OCI-M1 (cell line): ENCODE data around the gene TPX2.
A peak's percentile ranks its signal among the peaks of the same experiment; 100 is the strongest.
"Not testable (repeated sequence)": the region's sequence is repeated elsewhere in the genome, so short reads cannot be mapped to it uniquely, and the experiment has no call there.

ENCODE experiments used
- DNase-seq: peaks from one replicate; lab custom pipeline; 2025; lab: John Stamatoyannopoulos, UW

TPX2 gene

DNA sequence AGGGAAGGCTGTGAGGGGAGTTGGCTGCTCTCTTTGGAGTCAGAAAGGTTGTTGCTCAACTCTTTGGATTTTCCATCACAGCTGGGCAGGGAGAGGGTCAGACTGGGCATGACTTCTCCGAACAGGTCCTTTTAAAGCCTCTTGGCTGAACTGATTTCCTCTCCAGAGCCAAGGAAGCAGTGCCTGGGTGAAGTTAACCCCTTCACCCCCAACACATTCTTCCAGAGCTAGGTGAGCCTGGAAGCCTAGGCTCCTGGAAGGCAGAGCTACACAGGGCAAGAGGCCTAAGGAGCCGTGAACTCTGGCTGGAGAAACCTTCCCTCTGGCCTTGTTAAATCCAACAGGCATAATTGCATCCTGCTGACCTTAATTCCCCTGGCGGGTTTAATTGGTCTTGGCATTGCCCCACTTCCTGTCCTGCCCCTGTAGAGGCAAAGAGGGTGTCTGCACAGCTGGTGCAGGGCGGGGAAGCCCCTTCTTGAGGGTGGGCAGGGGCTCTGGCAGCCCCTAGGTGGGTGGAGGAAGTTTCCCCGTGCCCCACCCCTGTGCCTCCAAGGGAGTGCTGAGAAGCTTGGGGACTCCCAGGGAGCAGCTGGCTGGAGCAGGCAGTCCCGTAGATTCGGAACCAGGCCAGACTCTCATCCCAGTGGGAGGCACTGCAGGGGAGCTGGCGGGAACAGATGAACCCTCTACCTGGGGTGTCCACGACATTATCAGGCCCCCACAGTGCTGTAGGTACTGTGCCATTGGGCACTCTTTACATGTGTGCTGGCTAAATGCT lies 76.5 kb downstream of the TPX2 start:
- no peak for DNase-seq

DNA sequence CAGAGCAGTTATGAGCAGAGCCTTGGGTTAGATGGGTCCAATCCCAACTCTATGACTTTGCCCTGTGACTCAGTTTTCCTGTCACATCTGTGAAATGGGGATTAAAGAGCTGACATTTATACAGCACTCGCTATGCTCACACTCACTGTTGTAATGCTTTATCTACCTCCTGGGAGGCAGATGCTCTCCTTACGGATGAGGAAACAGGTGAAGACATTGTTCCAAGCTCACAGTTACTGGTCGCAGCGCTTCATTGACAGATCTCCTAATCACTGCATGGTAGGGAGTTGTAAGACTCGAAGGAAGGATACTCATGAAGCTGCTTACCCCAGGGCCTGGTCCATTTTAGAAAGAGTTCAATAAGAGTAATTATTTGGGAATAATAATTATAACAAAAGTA lies 77.1 kb downstream of the TPX2 start:
- no peak for DNase-seq

DNA sequence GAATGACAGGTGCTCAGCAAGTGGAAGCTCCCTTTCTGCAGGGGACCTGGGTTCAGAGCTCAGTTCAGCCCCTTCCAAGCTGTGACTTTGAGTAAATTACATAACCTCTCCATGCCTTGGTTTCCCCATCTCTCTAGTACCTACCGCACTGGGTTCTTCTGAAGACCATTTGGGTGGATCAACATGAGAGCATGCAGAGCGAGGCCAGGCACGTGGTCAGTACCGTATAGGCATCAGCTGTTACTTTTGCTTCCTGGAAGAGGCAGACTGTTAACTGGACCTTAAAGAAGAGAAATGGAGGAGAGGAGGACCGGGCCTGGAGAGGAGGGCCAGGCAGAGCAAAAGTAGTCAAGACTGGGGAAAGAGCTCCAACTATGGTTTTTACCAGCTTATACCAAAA lies 78.4 kb downstream of the TPX2 start:
- no peak for DNase-seq

DNA sequence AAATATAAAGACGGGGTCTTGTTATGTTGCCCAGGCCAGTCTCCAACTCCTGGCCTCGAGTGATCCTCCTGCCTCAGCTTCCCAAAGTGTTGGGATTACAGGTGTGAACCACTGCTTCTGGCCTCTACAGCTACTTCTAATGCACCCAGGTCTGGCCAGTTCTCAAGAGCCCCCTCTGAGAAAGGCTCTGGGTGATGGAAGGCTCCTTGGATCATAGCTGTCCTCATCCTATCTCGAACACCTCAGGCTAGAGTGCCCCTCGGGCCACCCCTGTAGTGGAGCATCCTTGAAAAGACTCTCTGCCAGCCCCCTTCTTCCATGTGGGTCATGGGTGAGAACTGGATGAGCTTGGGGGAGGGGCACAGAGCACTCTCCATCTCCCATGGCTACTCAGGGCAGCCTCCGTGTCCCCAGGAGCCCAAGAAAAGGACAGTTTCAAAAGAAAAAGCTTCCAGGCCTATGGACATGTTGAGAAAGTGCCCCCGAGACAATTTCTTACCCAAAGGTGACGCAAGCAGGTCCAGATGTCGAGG lies 79.4 kb downstream of the TPX2 start:
- DNase-seq = no peak

DNA sequence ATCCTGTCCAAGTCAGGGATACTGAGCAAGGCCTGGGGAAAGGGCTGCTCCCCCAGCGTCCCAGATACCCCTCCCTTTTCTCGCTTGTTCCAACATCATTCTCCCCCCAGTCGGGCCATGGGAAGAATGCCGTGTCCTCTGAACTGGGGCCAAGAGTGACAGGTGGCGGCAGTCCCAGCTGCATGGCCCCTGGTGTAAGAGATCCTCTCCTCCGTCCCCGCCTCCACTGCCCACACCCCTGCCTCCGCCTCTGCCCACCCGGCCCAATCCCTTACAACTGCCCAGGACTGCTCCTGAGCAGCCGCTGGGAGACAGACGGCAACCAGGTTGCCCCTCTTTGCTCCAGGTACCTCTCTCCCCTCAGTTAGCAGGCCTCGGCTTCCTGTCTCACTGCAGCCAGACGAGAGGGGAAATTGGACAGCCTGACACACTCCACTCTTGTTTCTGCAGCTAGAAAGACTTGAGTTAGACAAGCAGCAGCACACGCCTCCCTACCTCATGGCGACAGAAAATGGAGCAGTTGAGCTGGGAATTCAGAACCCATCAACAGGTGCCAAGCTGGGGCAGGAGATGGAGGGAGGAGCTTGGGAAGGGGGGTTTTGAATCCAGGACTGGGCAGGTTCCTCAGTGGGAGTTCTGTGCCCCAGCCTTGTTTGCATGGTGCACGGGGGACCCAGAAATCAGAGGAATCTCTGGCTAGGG lies 80.1 kb downstream of the TPX2 start, which contains the start of gene MYLK2:
Gene MYLK2 (plus strand): TSS at position 274 of the 702 bp plus-strand sequence. CDS start 225 bp downstream, at position 499.
- DNase-seq = no peak

DNA sequence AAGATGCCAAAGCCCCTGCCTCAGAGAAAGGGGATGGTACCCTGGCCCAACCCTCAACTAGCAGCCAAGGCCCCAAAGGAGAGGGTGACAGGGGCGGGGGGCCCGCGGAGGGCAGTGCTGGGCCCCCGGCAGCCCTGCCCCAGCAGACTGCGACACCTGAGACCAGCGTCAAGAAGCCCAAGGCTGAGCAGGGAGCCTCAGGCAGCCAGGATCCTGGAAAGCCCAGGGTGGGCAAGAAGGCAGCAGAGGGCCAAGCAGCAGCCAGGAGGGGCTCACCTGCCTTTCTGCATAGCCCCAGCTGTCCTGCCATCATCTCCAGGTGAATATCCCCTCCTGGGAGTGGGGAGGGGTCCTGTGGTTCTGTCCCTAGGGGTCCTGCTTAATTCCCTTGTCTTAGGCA lies 81.1 kb downstream of the TPX2 start:
- DNase-seq = no peak

DNA sequence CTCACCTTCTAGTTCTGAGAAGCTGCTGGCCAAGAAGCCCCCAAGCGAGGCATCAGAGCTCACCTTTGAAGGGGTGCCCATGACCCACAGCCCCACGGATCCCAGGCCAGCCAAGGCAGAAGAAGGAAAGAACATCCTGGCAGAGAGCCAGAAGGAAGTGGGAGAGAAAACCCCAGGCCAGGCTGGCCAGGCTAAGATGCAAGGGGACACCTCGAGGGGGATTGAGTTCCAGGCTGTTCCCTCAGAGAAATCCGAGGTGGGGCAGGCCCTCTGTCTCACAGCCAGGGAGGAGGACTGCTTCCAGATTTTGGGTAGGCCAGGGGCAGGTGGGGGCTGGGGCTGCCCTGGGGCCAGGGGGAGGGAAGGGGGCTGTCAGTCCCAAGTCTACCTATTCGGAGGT lies 82.3 kb downstream of the TPX2 start:
- peak; percentile 7 for DNase-seq

DNA sequence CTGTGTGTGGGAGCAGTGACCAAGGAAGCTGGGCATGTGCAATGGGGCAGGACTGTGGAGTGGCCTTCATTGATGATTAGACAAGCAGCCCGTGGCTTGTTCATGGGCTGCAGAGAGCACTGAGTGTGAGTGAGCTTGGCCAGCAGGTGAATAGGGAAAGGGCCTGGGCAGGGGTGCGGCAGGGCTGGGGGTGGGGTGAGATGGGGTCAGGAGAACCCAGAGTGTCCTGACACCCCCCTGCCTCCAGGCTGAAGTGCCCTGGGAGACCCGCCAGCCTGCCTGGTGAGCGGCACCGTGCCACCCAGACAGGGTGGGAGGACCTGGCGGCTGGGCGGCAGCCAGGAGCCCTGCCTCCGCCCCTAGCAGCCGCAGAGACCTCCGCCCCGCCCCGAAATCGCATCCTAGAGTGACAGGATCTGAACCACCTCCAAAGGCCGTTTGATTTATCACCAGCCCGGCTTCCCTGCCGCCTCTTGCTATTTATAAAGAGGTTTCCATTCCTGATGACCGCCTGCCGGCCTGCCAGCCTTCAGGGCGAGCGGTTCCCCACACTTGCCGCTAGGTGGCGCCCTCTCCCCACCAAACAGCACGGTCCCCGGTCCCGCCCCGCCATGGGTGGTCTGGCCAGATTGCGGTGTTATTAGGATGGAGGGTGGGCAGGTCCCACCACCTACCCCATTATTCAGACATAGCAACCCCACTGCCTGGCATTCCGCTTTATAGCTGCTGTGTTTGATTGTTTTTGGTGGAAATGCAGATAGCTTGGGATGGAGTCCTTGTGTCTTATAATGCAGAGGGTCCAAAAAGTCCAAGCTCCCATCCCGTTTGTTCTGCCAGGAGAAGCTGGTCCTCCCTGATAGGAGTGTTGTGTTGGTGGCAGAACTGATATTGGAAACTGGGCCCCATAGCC lies 83.6 kb downstream of the TPX2 start:
- peak; percentile 74 for DNase-seq

DNA sequence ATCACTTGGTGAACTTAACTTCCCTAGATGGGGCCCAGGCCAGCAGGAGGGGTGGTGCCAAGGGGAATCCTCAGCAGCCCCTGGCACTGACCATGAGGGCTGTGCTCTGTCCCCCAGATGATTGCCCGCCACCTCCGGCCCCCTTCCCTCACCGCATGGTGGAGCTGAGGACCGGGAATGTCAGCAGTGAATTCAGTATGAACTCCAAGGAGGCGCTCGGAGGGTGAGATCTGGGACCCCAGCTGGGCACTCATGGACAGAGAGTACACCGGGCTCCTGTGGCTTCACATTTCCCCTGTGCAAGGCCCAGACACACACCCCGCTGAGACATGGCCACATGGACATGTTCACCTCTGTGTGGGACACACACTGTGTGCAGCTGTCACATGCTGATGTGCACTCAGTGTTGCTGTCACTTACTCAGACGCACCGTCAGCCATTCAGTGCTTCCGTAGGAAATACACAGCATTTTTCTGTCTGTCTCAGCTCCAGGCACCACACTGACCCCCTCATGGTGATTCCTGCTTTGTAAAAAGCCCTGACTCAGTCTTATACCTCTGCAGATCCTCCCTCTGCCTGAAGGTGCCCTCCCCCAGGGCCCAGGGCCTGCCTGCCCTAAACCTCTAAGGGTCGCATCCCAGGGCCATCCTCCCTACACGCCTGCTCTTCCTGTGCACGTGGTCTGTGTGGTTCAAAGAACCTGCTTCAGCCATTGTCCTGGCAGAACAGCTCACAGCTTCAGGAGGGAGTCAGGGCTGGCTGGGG lies 84.5 kb downstream of the TPX2 start:
- no peak for DNase-seq

DNA sequence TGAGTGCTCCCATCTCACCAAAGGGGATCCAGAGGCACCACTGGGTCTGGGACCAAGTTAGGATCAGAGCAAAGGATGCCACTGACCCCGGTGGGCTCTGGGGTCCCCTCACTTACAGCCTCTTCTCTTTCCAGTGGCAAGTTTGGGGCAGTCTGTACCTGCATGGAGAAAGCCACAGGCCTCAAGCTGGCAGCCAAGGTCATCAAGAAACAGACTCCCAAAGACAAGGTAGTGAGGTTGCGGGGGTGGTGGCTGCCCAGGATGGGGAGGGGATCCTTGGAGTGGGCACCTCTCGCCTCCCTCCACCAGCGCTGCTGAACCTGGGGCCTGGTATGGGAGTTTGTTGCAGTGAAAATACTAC lies 85.0 kb downstream of the TPX2 start:
- DNase-seq = no peak

DNA sequence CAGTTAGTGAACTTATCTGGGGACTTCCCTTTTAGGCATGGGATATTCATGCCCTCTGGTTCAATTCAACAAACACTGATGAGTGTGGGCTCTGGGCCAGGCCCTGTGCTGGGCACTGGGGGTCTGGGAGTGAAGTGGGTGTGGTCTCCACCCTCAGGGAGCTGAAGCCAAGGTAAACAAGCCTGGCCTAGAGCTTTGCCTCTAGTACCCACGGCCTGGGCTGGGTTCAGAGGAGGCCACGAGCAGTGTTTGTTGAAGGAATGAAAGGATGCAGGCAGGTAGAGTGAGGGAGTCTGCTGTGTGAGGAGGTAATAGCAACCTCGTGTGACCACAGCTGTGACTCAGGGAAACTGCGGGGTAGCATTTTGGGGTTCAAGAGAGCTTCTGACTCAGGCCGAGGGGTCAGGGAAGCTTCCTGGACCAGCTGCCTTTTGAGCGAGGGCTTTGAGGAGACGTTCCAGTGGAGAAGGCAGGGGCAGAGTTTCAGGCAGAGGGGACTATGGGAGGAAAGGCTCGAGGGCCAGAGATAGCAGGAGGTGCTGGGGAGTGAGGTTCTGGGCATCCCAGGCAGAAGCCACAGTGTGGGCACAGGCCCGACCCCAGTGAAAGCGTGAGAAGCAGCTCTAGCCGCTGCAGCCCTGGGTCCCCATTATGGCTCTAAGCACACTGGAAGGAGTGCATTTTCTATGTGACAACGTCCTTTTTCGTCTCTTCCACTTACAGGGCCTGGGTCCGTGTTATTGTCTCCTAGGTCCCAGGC lies 85.6 kb downstream of the TPX2 start:
- no peak for DNase-seq

DNA sequence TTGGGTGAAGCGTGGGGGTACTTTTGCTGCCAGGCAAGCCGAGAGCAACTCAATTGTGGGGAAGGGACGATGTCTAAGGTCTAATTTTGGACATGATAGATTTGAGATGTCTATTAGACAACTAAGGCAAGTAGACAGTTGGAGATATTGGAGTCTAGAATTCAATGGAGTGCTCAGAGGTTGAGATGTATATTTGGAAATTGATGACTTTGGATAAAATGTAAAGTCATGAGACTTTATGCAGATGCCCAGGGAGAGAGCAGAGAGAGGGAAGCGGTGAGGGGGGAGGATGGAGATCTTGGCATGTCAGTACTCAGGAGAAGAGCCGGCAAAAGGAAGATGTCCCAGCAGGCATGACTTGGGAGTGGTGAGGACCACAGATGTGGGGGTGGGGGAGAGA lies 87.0 kb downstream of the TPX2 start:
- no peak for DNase-seq

DNA sequence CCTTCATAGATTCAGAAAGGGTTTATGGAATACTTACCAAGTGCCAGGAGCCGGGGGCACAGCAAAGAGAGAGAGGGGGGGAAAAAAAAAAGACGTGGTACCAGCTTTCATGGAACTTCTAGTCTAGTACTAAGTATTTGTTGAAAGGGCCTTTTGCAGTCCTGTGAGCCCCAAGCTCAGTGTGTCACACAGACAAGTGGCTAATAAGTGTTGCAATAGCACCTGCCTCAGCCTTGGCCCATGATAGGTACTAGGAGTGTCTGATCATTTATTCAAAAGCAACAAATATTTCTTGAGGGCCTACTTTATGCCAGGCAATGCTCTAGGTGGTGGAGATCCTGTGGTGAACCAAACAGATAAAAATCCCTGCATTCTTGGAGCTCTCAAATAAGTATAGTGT lies 88.0 kb downstream of the TPX2 start:
- DNase-seq = no peak

DNA sequence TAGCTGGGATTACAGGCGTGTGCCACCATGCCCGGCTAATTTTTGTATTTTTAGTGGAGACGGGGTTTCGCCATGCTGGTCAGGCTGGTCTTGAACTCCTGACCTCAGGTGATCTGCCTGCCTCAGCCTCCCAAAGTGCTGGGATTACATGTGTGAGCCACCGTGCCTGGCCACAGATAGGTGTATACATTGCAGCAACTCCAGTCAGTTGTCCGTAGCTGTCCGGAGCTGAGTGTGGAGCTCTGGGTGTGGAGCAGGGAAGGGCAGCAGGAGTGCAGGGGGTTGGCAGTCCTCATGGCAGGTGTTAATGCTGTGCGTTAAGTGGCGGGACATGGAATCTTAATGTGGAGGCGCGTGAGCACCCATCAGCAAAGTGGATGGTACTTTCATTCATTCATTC lies 88.9 kb downstream of the TPX2 start:
- DNase-seq = not testable (repeated sequence)

DNA sequence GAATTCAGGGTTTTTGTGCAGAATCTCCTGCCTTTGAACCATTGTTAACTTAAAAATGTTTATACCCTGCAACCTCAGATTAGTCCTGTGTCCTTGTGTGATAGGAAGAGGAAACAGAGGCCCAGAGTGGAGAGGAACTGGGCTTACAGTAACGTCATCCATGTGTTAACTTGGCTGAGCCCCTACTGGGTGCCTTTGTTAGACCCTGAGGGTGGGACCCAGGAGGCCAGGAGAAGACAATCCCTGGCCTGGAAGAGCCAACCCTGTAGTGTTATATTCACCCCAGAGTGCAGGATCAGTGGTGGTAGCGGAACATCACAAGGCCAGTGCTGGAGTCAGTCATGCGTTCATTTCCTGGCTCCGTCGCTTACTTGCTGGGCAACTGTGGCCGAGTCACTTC lies 90.6 kb downstream of the TPX2 start:
- DNase-seq = no peak

DNA sequence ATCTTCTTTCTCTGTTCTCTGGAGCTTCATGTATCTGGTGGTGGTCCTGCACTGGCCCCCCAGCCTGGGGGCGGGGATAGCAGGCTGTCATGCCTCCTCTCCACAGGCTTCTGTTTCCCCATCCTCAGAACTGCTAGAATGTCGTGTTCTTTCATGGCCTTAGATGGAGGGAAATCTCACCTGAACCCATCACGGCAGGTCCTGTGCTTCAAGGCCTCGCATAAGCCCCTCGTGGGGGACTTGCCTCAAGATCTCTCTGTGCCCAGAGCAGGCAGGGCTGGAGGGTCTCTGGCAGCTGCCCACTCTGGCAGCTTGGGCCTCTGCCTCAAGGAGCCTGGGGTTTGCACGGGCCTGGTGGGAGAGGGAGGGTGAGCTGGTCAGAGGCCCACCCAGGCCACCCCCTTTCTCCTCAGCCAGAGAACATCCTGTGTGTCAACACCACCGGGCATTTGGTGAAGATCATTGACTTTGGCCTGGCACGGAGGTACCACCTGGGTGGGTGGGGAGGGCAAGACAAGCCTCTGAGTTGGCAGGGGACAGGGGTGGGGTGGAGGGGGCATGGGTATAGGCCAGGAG lies 91.4 kb downstream of the TPX2 start:
- no peak for DNase-seq

DNA sequence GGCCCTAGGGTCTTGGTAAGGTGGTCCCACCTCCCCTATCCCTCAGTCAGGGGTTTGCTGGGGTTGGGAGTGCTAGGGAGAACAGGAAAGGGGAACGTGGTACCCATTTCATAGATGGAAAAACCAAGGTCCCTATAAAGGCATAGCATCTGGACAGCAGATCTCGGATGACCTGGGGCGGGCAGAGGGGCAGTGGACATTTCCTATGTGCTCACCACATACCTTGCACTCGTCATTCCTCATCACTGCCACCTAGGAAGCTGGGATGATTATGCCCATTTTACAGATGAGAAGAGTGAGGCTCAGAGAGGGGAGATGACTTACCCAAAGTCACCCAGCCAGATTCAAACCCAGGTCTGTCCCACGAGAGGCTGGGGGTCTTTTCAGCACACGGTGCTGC lies 92.1 kb downstream of the TPX2 start:
- no peak for DNase-seq

DNA sequence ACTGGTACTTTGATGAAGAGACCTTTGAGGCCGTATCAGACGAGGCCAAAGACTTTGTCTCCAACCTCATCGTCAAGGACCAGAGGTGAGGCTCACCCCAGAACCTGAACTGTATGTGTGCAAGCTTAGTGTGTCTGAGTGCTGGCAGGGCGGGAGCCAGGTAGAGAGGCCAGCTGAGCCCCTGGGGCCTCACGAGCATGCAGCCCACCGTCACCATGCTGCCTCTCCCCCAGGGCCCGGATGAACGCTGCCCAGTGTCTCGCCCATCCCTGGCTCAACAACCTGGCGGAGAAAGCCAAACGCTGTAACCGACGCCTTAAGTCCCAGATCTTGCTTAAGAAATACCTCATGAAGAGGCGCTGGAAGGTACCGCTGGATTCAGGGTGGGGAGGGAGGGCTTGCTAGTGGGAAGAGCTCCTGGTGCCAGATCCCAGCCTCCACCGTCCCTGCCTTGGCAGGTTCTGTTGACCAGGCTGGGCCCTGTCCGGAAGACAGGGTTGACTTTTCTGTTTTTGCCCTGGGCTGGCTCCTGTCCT lies 92.7 kb downstream of the TPX2 start:
- DNase-seq = no peak

DNA sequence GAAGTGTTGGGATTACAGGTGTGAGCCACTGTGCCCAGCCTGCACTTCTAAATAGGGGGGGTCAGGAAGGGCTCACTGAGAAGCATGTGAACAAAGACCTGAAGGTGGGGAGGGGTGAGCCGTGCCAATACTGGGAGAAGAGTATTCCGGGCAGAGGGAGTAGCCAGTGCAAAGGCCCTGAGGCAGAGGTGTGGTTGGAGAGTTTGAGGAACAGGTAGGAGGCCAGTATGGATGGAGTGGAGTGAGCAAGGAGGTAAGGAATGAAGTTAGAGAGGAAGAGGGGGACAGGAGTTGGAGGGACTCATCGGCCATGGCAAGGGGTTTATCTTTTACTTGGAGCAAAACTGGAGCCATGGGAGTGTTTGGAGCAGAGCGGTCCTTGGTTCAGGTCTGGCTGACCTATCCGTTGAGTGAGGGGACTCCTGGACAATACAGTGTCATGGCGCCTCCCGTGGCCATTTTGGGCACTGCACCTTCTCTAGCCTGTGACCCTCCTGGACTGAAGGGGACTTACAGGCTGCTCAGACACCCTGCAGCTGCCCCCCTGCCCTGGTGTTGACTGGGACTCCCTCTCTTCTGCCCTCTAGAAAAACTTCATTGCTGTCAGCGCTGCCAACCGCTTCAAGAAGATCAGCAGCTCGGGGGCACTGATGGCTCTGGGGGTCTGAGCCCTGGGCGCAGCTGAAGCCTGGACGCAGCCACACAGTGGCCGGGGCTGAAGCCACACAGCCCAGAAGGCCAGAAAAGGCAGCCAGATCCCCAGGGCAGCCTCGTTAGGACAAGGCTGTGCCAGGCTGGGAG lies 94.2 kb downstream of the TPX2 start:
- peak; percentile 88 for DNase-seq
